GM18502 (cell line): ENCODE results near the gene SNRNP70.

ENCODE experiments used
- ATAC-seq: cut with Tn5 transposase; IDR thresholded peaks from one replicate; pipeline ENCODE4 v1.9.1; 2021; ENCODE audit warnings: mild to moderate bottlenecking; ENCODE audit not compliant: unreplicated experiment, poor library complexity

Gene SNRNP70

GRCh38 chr19:49097453-49098288 lies 12.4 kb downstream of the SNRNP70 start:
- ATAC-seq: no peak

- ATAC-seq: no peak
Measured at GRCh38 chr19:49098795-49099194, 13.5 kb downstream of the SNRNP70 start.

- no peak for ATAC-seq
Measured at GRCh38 chr19:49101160-49101559, 15.9 kb downstream of the SNRNP70 start.

- no peak for ATAC-seq
Measured at GRCh38 chr19:49102303-49102702, 17.1 kb downstream of the SNRNP70 start.

GRCh38 chr19:49103331-49104085 lies 18.3 kb downstream of the SNRNP70 start:
- ATAC-seq: no peak

- ATAC-seq: no peak
Measured at GRCh38 chr19:49104229-49104864, 19.1 kb downstream of the SNRNP70 start.

- ATAC-seq: no peak
Measured at GRCh38 chr19:49106648-49107135, 21.4 kb downstream of the SNRNP70 start.

GRCh38 chr19:49107625-49108459 lies 22.6 kb downstream of the SNRNP70 start:
- no peak for ATAC-seq

- no peak for ATAC-seq
Measured at GRCh38 chr19:49109051-49109450, 23.8 kb downstream of the SNRNP70 start.

GRCh38 chr19:49109569-49110233 lies 24.4 kb downstream of the SNRNP70 start:
- ATAC-seq: no peak

GRCh38 chr19:49110567-49110966 lies 25.3 kb downstream of the SNRNP70 start:
- no peak for ATAC-seq

- ATAC-seq: no peak
Measured at GRCh38 chr19:49111218-49111998, 26.2 kb downstream of the SNRNP70 start.

- peak; percentile 49 for ATAC-seq
Measured at GRCh38 chr19:49113762-49114629, 28.7 kb downstream of the SNRNP70 start, which contains the start of gene LIN7B. LIN7B (plus strand) TSS chr19:49114370; CDS start chr19:49114405, 35 bp downstream.

- ATAC-seq: no peak
Measured at GRCh38 chr19:49114630-49115363, 29.5 kb downstream of the SNRNP70 start.

- no peak for ATAC-seq
Measured at GRCh38 chr19:49116544-49116943, 31.3 kb downstream of the SNRNP70 start.

GRCh38 chr19:49117677-49118564 lies 32.7 kb downstream of the SNRNP70 start:
- no peak for ATAC-seq
